Hematopoietic multipotent progenitor cell treated with erythropoietin and hydrocortisone succinate and interleukin-3 and kit ligand, for 17 days (in vitro differentiated cells): Measurements from ENCODE around the gene RELB.

ENCODE experiments used
- DNase-seq: peaks from one replicate; pipeline ENCODE4 v3.0.0-alpha.2; 2015; ENCODE audit warnings: low spot score

The RELB gene

GRCh38 chr19:45079911-45080370 lies 78.7 kb downstream of the RELB start:
- DNase-seq: peak; percentile 44

DNA sequence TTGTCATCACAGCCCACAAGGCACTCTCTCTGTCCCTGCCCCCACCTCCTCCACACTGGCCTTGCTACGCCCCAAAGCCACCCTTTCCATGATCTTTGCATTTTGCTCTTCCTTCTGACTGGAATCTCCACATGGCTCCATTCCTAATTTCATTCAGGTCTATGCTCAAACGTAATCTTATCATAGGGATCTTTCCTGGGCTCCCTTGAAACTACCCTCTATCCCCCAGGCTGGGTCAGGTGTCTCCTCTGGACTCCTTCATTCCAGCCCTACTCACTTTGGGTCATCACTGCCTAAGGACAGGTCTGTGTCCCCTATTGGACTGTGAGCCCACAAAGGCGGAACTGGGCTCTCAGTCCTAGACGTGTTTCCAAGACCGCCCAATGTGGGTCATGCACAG lies 80.9 kb downstream of the RELB start:
- DNase-seq: no peak

DNA sequence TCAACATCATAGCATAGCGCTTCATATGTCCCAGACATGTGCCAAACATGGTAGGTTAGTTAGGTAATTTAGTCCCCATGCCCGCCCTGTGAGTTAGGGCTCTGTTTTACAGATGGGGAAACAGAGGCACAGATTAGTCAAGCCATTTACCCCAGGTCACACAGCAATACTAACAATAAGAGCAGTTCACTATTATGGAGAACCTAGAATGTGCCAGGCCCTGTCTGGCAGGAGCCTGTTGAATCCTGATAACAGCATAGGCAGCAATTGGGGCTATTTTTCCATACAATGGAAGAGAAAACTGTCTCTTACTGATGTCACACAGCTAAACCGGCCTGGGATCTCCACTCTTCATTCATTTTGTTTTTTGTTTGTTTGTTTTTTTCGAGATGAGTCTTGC lies 85.2 kb downstream of the RELB start:
- no peak for DNase-seq

DNA sequence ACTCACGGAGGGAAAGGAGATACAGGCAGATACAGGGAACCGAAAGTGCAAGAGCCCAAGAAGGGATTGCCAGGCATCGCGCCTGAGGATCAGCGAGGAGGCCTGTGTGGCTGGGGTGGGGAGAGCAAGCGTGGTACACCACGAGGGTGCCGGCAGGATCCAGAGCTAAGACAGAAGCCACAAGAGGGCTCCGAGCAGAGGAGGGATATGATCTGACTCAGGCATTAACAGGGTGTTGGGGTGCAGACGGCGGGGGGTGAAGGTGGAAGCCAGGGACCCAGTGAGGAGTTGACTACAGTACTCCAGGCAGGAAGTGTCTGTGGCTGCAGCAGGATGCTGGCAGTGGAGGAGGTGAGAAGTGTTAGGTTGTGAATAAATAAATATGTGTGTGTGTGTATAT lies 86.3 kb downstream of the RELB start:
- DNase-seq: no peak
